NCI-H1417 treated with DMSO at 0.1 percent for 48 hours (cell line): ENCODE data around the gene ABHD17C.

Source experiments
- DNase-seq: peaks from one replicate; lab custom pipeline; 2025; lab: John Stamatoyannopoulos, UW

ABHD17C gene

GRCh38 chr15:80766275-80766674, 71.2 kb downstream of the ABHD17C start:
- no peak for DNase-seq

GRCh38 chr15:80768158-80768557, 73.0 kb downstream of the ABHD17C start:
- DNase-seq: no peak

- no peak for DNase-seq
Observed at GRCh38 chr15:80769153-80769828, 74.2 kb downstream of the ABHD17C start.

GRCh38 chr15:80769829-80770705, 75.0 kb downstream of the ABHD17C start:
- DNase-seq: no peak

GRCh38 chr15:80773122-80773551, 78.0 kb downstream of the ABHD17C start:
- DNase-seq: peak; percentile 45

- DNase-seq: no peak
Observed at GRCh38 chr15:80773792-80774352, 78.8 kb downstream of the ABHD17C start.

GRCh38 chr15:80774486-80774885, 79.4 kb downstream of the ABHD17C start:
- DNase-seq: no peak

- DNase-seq: no peak
Observed at GRCh38 chr15:80775338-80775737, 80.2 kb downstream of the ABHD17C start.

- DNase-seq: no peak
Observed at GRCh38 chr15:80776420-80777045, 81.4 kb downstream of the ABHD17C start.

- no peak for DNase-seq
Observed at GRCh38 chr15:80777137-80777536, 82.0 kb downstream of the ABHD17C start.

- DNase-seq: no peak
Observed at GRCh38 chr15:80777826-80778620, 82.9 kb downstream of the ABHD17C start.

- no peak for DNase-seq
Observed at GRCh38 chr15:80778621-80778963, 83.5 kb downstream of the ABHD17C start.

- peak; percentile 48 for DNase-seq
Observed at GRCh38 chr15:80778964-80779657, 84.0 kb downstream of the ABHD17C start, which contains the start of gene CEMIP. TSS of gene CEMIP (plus strand) at chr15:80779370. CDS start at chr15:80873880, 94,510 bp downstream.

- DNase-seq: peak; percentile 10
Observed at GRCh38 chr15:80779658-80780415, 84.7 kb downstream of the ABHD17C start.

GRCh38 chr15:80780416-80781221, 85.5 kb downstream of the ABHD17C start:
- no peak for DNase-seq

GRCh38 chr15:80783260-80783659, 88.2 kb downstream of the ABHD17C start:
- DNase-seq: no peak

- DNase-seq: no peak
Observed at GRCh38 chr15:80785335-80785734, 90.2 kb downstream of the ABHD17C start.

- no peak for DNase-seq
Observed at GRCh38 chr15:80785811-80786354, 90.8 kb downstream of the ABHD17C start.

GRCh38 chr15:80787316-80787715, 92.2 kb downstream of the ABHD17C start:
- no peak for DNase-seq
